ENCODE data around the gene GRAMD2B. TPM values are rescaled to one million over a fixed set of nuclear protein-coding genes. Genes with fewer than 3 reads are reported as not detected.

Gene GRAMD2B
- total and polyA plus RNA-seq, 2 of the 13 experiments (the other 11 are each of a cell fraction or from before 2014, with no cell fraction given), result 8.1 to 10.6 TPM

GRCh38 chr5:126464959-126465358 lies 41.8 kb downstream of the GRAMD2B start:
- H3K9ac ChIP-seq (ENCODE audit: insufficient read depth, low read depth, low read length), result no peak overlapping the region
- TF ChIP-seq ZBTB33 (CRISPR knock-in tag; IDR thresholded peaks at IDR 0.05) (0 out of 2 replicates have a peak, but pooled peaks have one; percentile 17), ZSCAN29 (CRISPR knock-in tag; conservative IDR thresholded peaks at IDR 0.05) (no peak), FLYWCH1 (CRISPR knock-in tag; IDR thresholded peaks at IDR 0.05) (no peak)
- no peaks in the 10 kb centered on the region for H4K20me1 ChIP-seq (ENCODE audit: insufficient read depth, low read length)
- no peak for DNase-seq (ENCODE audit: low spot score)
- no peaks in the 10 kb centered on the region for H3K79me2 ChIP-seq (ENCODE audit: insufficient read depth, low read length)
- no peaks in the 10 kb centered on the region for H3K27me3 ChIP-seq (ENCODE audit: control insufficient read depth in 1 of 2, insufficient read depth in 2 of 2, low read length in 2 of 2)
- ChIA-PET POLR2A (no interaction called here), CTCF (ENCODE audit: low intra/inter-chr PET ratio, low total read pairs) (no interaction called here)
- BruUV-seq (replicated peaks), result no TSS peak
- peak; percentile 62 for ATAC-seq
- in situ Hi-C loops (cut with HindIII; ENCODE audit: extremely low pct_ligation_motif_present, low pct_unique_long_range_greater_than_20kb), result no loop called here
- no peak overlapping the region for H2AFZ ChIP-seq (ENCODE audit: low read length)
- no peak for FAIRE-seq
- no peak overlapping the region for H3K4me3 ChIP-seq (replicated peaks in 1 of 3; ENCODE audit: insufficient read depth in 1 of 3, low read depth in 2 of 3, low read length in 3 of 3)
- WGBS (ENCODE audit: low lambda C conversion rate), result 74% methylated on average over 5 of the region's 7 CpGs
- intact Hi-C loops (cut with micrococcal nuclease; ENCODE audit: unreplicated experiment), result no loop called here
- no peak overlapping the region for H3K27ac ChIP-seq (ENCODE audit: extremely low read length, insufficient read depth, low read length)
- no peak overlapping the region for H3K4me2 ChIP-seq (ENCODE audit: low read depth, low read length)
- no peaks in the 10 kb centered on the region for H3K9me3 ChIP-seq (ENCODE audit: low read length)
- peaks cover 0 to 6% of the 10 kb centered on the region in 2 experiments; a peak in 1 of 5 replicates for H3K36me3 ChIP-seq (replicated peaks in 1 of 2; ENCODE audit: control insufficient read depth in 1 of 2, insufficient read depth in 2 of 2, low read length in 2 of 2)
- peaks cover 18% of the 10 kb centered on the region for H3K4me1 ChIP-seq (ENCODE audit: insufficient read depth, low read length)

- Histone ChIP-seq H3K27ac (ENCODE audit: extremely low read length, insufficient read depth, low read length) (no peak overlapping the region), H3K36me3 (replicated peaks in 1 of 2; ENCODE audit: control insufficient read depth in 1 of 2, insufficient read depth in 2 of 2, low read length in 2 of 2) (peaks cover 0 to 6% of the 10 kb centered on the region in 2 experiments; a peak in 1 of 5 replicates), H2AFZ (ENCODE audit: low read length) (no peak overlapping the region), H3K79me2 (ENCODE audit: insufficient read depth, low read length) (no peaks in the 10 kb centered on the region), H3K9me3 (ENCODE audit: low read length) (no peaks in the 10 kb centered on the region), H4K20me1 (ENCODE audit: insufficient read depth, low read length) (no peaks in the 10 kb centered on the region), H3K4me1 (ENCODE audit: insufficient read depth, low read length) (peaks cover 49% of the 10 kb centered on the region), H3K9ac (ENCODE audit: insufficient read depth, low read depth, low read length) (no peak overlapping the region), H3K4me3 (replicated peaks in 1 of 3; ENCODE audit: insufficient read depth in 1 of 3, low read depth in 2 of 3, low read length in 3 of 3) (no peak overlapping the region), H3K4me2 (ENCODE audit: low read depth, low read length) (no peak overlapping the region), H3K27me3 (ENCODE audit: control insufficient read depth in 1 of 2, insufficient read depth in 2 of 2, low read length in 2 of 2) (no peaks in the 10 kb centered on the region)
- TF ChIP-seq GLMP (CRISPR knock-in tag; IDR thresholded peaks at IDR 0.05; ENCODE audit: borderline replicate concordance), result no peak
- TF ChIP-seq HDAC6 (IDR thresholded peaks at IDR 0.05; ENCODE audit: low read depth, low read length), result no peak
- TF ChIP-seq PCBP2 (optimal IDR thresholded peaks at IDR 0.05; ENCODE audit: low read depth, low read length, poor library complexity, severe bottlenecking), result no peak
- TF ChIP-seq ZNF317 (CRISPR knock-in tag; IDR thresholded peaks at IDR 0.05), result no peak
- TF ChIP-seq ZNF543 (CRISPR knock-in tag; IDR thresholded peaks at IDR 0.05), result no peak
- TF ChIP-seq ZNF383 (CRISPR knock-in tag; IDR thresholded peaks at IDR 0.05; ENCODE audit: borderline replicate concordance), result no peak
- no peak for TF ChIP-seq RBM39 (IDR thresholded peaks at IDR 0.05; ENCODE audit: low read depth, low read length, poor library complexity, severe bottlenecking)
- TF ChIP-seq BATF2 (CRISPR knock-in tag; IDR thresholded peaks at IDR 0.05), result no peak
- FAIRE-seq (no peak), DNase-seq (ENCODE audit: low spot score) (no peak), ATAC-seq (no peak)
- 92% methylated on average over 3 of the region's 3 CpGs for WGBS (ENCODE audit: low lambda C conversion rate)
- intact Hi-C loops (cut with micrococcal nuclease; ENCODE audit: unreplicated experiment) (no loop called here), in situ Hi-C loops (cut with HindIII; ENCODE audit: extremely low pct_ligation_motif_present, low pct_unique_long_range_greater_than_20kb) (no loop called here)
- no TSS peak for BruUV-seq (replicated peaks)
- POLR2A ChIA-PET, result no interaction called here
- CTCF ChIA-PET (ENCODE audit: low intra/inter-chr PET ratio, low total read pairs), result no interaction called here
These were observed 44.9 kb downstream of the GRAMD2B start for GRCh38 chr5:126468091-126468490.

Data from HepG2 (cell line).